GM23248 (cell line): ENCODE measurements around the gene PYURF. TPM values are rescaled to one million over a fixed set of nuclear protein-coding genes. Genes with fewer than 3 reads are reported as not detected.

Experiments
- DNase-seq: peaks from one replicate; pipeline ENCODE4 v3.0.0-alpha.2; 2015
- H2AFZ ChIP-seq: fragments of 200-600 bp; sonication (generic); 2 replicates; pipeline ENCODE4 v1.6.1; 2016; ENCODE audit warnings: antibody characterized with exemption
- H3F3A ChIP-seq: fragments of 200-600 bp; sonication (generic); 2 replicates; pipeline ENCODE4 v1.6.1; 2016; ENCODE audit warnings: mild to moderate bottlenecking, antibody characterized with exemption, mixed run types; ENCODE audit not compliant: insufficient read depth
- H3K27ac ChIP-seq: fragments of 200-600 bp; sonication (generic); 2 replicates; pipeline ENCODE4 v1.5.1; 2016; ENCODE audit warnings: mild to moderate bottlenecking
- H3K27me3 ChIP-seq: fragments of 200-600 bp; sonication (generic); replicated peaks from 2 replicates; pipeline ENCODE4 v1.6.1; 2016; ENCODE audit warnings: mild to moderate bottlenecking; ENCODE audit not compliant: insufficient read depth
- H3K36me3 ChIP-seq: fragments of 200-600 bp; sonication (generic); 2 replicates; pipeline ENCODE4 v1.6.1; 2016; ENCODE audit warnings: low read depth, mild to moderate bottlenecking
- H3K4me1 ChIP-seq: fragments of 200-600 bp; sonication (generic); 2 replicates; pipeline ENCODE4 v1.6.1; 2016; ENCODE audit warnings: mild to moderate bottlenecking; ENCODE audit not compliant: insufficient read depth
- H3K4me2 ChIP-seq: fragments of 200-600 bp; sonication (generic); one replicate; pipeline ENCODE4 v1.6.1; 2016; ENCODE audit warnings: mild to moderate bottlenecking; ENCODE audit not compliant: unreplicated experiment
- H3K4me3 ChIP-seq: fragments of 200-600 bp; sonication (generic); 2 replicates; pipeline ENCODE4 v1.5.1; 2016; ENCODE audit warnings: mild to moderate bottlenecking
- H3K79me2 ChIP-seq: fragments of 200-600 bp; sonication (generic); 2 replicates; pipeline ENCODE4 v1.6.1; 2016; ENCODE audit warnings: mild to moderate bottlenecking; ENCODE audit not compliant: insufficient read depth
- H3K9ac ChIP-seq: fragments of 200-600 bp; sonication (generic); 2 replicates; pipeline ENCODE4 v1.6.1; 2016; ENCODE audit warnings: mild to moderate bottlenecking
- H3K9me2 ChIP-seq: fragments of 200-600 bp; sonication (generic); 2 replicates; pipeline ENCODE4 v1.6.1; 2016; ENCODE audit warnings: mixed run types, mild to moderate bottlenecking, moderate library complexity; ENCODE audit not compliant: insufficient read depth
- H3K9me3 ChIP-seq: fragments of 200-600 bp; sonication (generic); one replicate; pipeline ENCODE4 v1.6.1; 2017; ENCODE audit warnings: low read depth
- H4K20me1 ChIP-seq: fragments of 200-600 bp; sonication (generic); 2 replicates; pipeline ENCODE4 v1.6.0; 2016; ENCODE audit not compliant: insufficient read depth
- EZH2 ChIP-seq: fragments of 200-600 bp; sonication (generic); IDR thresholded peaks from 2 replicates; pipeline ENCODE4 v1.6.1; 2018; ENCODE audit warnings: antibody characterized with exemption, mild to moderate bottlenecking; ENCODE audit not compliant: insufficient read depth, poor library complexity, severe bottlenecking
- EZH2phosphoT487 ChIP-seq: fragments of 200-600 bp; sonication (generic); IDR thresholded peaks from 2 replicates; pipeline ENCODE4 v1.6.1; 2018; ENCODE audit warnings: antibody characterized with exemption, moderate library complexity, mild to moderate bottlenecking, low read depth; ENCODE audit not compliant: insufficient read depth
- WGBS, 2 experiments: methylation state at CpG; one replicate each; pipeline ENCODE4 v1.1.6; 2015 to 2017; ENCODE audit warnings: low lambda C conversion rate in 2 of 2, low coverage in 1 of 2; ENCODE audit errors: missing lambda C conversion rate in 2 of 2; 5-methylcytosine and 5-hydroxymethylcytosine counted together
- in situ Hi-C: fragments of 300-500 bp; cut with MboI; formaldehyde crosslinking; loops from 2 replicates; pipeline ENCODE4 v1.15.0; 2020
- polyA plus RNA-seq: library from polyadenylated mRNA; unstranded; fragments of >200 nt; fragmentation: Nextera tagmentation; extraction: Ambion mirVana; gene quantifications from 2 replicates; pipeline ENCODE4 v1.2.1, GENCODE V29; 2016
- total RNA-seq: library from RNA; depleted of rRNA; stranded (reverse); fragments of >200 nt; shearing (Covaris generic); gene quantifications from 2 replicates; pipeline ENCODE4 v1.2.3, GENCODE V29; 2014

The PYURF gene
- total and polyA plus RNA-seq, 2 experiments from 2014 or later = 93.8 to 178 TPM

DNA sequence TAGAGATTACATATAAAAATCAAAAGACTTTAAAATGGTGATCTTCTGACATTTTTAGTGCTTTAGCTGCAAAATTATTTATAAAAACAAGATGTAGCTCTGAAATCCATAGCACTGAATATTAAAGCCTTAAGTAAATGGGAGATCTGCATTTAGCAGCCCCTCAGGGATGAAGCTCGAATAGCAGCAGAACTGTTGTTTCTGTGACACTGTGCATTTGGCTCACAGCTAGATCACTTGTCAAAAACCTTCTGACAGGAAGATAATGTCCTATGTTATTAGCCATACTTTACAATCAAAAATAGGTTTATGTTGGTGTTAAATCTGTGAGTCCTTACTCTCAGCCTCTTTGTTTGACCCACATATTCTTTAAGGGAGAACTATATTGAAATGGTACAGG is 14.1 kb upstream of the PYURF start:
- Histone ChIP-seq H3K79me2 (no peaks in the 10 kb centered on the region), H3K27me3 (no peaks in the 10 kb centered on the region), H3K4me1 (peaks cover 29% of the 10 kb centered on the region), H3K4me3 (no peak overlapping the region), H4K20me1 (no peaks in the 10 kb centered on the region), H3K27ac (no peak overlapping the region), H3K36me3 (no peaks in the 10 kb centered on the region), H3F3A (peaks cover 33% of the 10 kb centered on the region), H3K9me2 (no peaks in the 10 kb centered on the region; the same call in 1 of the 2 replicates), H3K9me3 (no peaks in the 10 kb centered on the region), H3K9ac (no peak overlapping the region), H3K4me2 (no peak overlapping the region), H2AFZ (peak overlapping the region; percentile 31; the same call in 1 of the 2 replicates)
- in situ Hi-C loops = loop anchor here (10.0 to 25.0 kb wide), 3 partner anchors 117 to 487 kb away; no protein-coding TSS in a partner anchor
- TF ChIP-seq EZH2 (no peak), EZH2phosphoT487 (no peak)
- WGBS, 2 experiments = 93 to 98% methylated on average over 1 of the region's 1 CpG
- no peak for DNase-seq

DNA sequence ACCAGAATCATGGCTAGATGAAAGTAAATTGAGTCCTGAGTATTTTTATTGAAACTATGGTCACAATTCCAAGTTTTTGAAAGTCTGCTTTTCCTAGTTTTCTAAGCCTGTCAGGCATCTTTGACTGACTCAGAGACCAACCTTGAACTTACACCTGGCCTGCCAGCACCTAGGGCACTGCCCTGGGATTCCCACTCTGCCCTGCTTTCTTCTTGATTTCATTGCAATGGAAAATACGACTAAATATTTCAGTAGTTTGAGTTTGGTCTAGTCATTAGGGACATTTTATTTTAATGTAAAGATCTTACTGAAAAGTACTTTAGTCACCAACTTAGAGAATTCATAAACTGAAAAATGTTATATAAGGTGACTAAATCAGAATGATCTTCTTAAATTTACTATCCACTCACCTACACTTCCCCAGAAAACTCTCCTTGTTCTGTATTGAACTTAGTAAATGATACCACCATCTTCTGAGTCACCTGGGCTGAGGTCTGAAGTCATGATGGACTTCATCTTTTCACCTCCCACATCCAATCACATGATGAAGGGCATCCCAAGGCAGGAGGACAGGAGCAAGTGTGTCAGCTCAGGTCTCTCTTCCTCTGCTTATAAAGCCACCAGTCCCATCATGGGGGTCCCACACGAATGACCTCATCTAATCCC is 11.6 kb upstream of the PYURF start:
- peak overlapping the region; percentile 99 for H3K27ac ChIP-seq
- no peak for TF ChIP-seq EZH2phosphoT487
- no peak for TF ChIP-seq EZH2
- H3K9me3 ChIP-seq = no peaks in the 10 kb centered on the region
- DNase-seq = no peak
- H3K4me2 ChIP-seq = peak overlapping the region; percentile 71
- H3F3A ChIP-seq = peaks cover 37% of the 10 kb centered on the region
- H3K27me3 ChIP-seq = no peaks in the 10 kb centered on the region
- 77 to 79% methylated on average over 2 of the region's 2 CpGs for WGBS, 2 experiments
- H4K20me1 ChIP-seq = no peaks in the 10 kb centered on the region
- H3K4me3 ChIP-seq = peak overlapping the region; percentile 57; the same call in 1 of the 2 replicates
- no peaks in the 10 kb centered on the region; the same call in 1 of the 2 replicates for H3K9me2 ChIP-seq
- H3K9ac ChIP-seq = peak overlapping the region; percentile 81
- in situ Hi-C loops = loop anchor here (10.0 to 25.0 kb wide), 3 partner anchors 120 to 490 kb away; no protein-coding TSS in a partner anchor
- peaks cover 14% of the 10 kb centered on the region for H3K79me2 ChIP-seq
- H3K4me1 ChIP-seq = peaks cover 37% of the 10 kb centered on the region
- peak overlapping the region; percentile 16; the same call in 1 of the 2 replicates for H2AFZ ChIP-seq
- no peaks in the 10 kb centered on the region for H3K36me3 ChIP-seq

DNA sequence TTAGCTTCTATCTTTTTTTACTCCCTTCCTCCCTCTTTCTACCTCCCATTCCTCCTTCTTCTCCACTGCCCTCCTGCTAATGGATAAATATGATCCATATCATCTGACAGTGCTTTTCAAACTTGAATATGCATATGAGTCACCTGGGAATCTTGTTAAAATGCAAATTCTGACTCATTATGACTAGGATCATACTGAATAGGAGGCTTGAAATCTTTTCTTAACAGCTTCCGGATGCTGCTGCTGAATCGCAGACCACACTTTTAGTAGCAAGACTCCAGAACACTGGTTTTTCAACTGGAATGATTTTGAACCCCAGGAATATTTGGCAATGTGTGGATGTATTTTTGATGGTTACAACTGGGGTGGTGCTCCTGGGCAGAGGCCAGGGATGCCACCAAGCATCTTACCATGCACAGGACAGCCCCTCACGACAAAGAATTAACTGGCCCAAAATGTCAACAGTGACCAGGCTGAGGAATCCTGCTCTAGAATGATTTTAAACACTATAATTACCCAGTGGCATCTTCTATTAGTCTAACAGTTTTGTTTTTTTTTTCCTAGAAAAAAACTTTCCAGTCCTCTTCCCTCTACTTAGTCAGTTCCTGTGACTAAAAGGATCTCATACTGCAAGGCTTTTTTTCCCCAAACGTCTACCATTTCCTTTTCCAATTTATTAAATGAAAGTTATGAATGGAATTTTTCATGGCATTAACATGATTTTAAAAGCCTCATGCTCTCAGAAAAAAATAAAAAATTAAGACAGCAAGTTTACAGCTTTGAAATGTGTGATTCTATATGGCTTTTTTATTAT is 10.6 kb upstream of the PYURF start:
- H3K27ac ChIP-seq = peak overlapping the region; percentile 99
- H3K4me3 ChIP-seq = peak overlapping the region; percentile 57
- peak overlapping the region; percentile 81 for H3K9ac ChIP-seq
- no peaks in the 10 kb centered on the region; the same call in 1 of the 2 replicates for H3K9me2 ChIP-seq
- H3K4me2 ChIP-seq = peak overlapping the region; percentile 71
- no peaks in the 10 kb centered on the region for H3K9me3 ChIP-seq
- WGBS, 2 experiments = 1 to 2% methylated on average over 4 of the region's 4 CpGs
- H4K20me1 ChIP-seq = no peaks in the 10 kb centered on the region
- in situ Hi-C loops = loop anchor here (10.0 to 25.0 kb wide), 3 partner anchors 121 to 491 kb away; no protein-coding TSS in a partner anchor
- H3K79me2 ChIP-seq = peaks cover 25% of the 10 kb centered on the region
- peak overlapping the region; percentile 16; the same call in 1 of the 2 replicates for H2AFZ ChIP-seq
- peak; percentile 98 for DNase-seq
- H3K4me1 ChIP-seq = peaks cover 37% of the 10 kb centered on the region
- H3F3A ChIP-seq = peaks cover 37% of the 10 kb centered on the region
- TF ChIP-seq EZH2 = no peak
- TF ChIP-seq EZH2phosphoT487 = no peak
- no peaks in the 10 kb centered on the region for H3K27me3 ChIP-seq
- no peaks in the 10 kb centered on the region for H3K36me3 ChIP-seq

DNA sequence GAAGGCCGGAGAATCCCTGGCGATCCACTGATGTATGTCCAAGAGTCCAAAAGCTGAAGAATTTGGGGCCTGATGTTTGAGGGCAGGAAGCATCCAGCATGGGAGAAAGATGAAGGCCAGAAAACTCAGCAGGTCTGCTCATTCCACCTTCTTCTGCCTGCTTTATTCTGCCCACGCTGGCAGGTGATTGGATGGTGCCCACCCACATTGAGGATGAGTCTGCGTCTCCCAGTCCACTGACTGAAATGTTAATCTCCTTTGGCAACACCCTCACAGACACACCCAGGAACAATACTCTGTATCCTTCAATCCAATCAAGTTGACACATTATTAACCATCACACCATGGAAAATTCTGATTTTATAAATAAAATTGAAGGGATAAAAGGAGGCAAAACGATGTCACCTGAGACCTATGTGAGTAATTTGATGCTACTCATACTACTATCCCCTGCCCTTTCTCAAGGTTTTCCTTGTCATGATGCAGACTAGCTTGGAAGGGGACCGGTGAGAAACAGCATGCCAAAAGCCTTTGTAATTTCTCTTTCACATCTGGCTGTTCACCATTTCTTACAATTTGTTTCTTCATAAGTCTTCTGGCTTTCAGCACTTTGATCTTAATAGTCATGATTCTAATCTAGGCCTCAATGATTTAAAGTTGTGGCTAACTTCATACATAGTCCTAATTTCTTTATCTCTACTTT is 9.7 kb upstream of the PYURF start:
- H4K20me1 ChIP-seq = no peaks in the 10 kb centered on the region
- peak overlapping the region; percentile 99 for H3K27ac ChIP-seq
- peak overlapping the region; percentile 20 for H2AFZ ChIP-seq
- in situ Hi-C loops = loop anchor here (10.0 to 25.0 kb wide), 3 partner anchors 122 to 492 kb away; no protein-coding TSS in a partner anchor
- peak; percentile 89 for DNase-seq
- no peaks in the 10 kb centered on the region for H3K27me3 ChIP-seq
- peaks cover 37% of the 10 kb centered on the region for H3K4me1 ChIP-seq
- peaks cover 34% of the 10 kb centered on the region for H3K79me2 ChIP-seq
- H3F3A ChIP-seq = peaks cover 37% of the 10 kb centered on the region
- H3K36me3 ChIP-seq = no peaks in the 10 kb centered on the region
- 33 to 40% methylated on average over 6 of the region's 6 CpGs for WGBS, 2 experiments
- TF ChIP-seq EZH2phosphoT487 (no peak; the same call in 1 of the 2 replicates), EZH2 (no peak)
- H3K9ac ChIP-seq = peak overlapping the region; percentile 81
- peak overlapping the region; percentile 71 for H3K4me2 ChIP-seq
- H3K4me3 ChIP-seq = peak overlapping the region; percentile 57
- no peaks in the 10 kb centered on the region for H3K9me3 ChIP-seq
- H3K9me2 ChIP-seq = no peaks in the 10 kb centered on the region; the same call in 1 of the 2 replicates
